IMR-90 (cell line): Measurements from ENCODE around the gene NPW. TPM values are rescaled to one million over a fixed set of nuclear protein-coding genes. Genes with fewer than 3 reads are reported as not detected.

Experiments
- ATAC-seq: fragments of 200-7000 bp; cut with Tn5 transposase; 2 replicates; pipeline ENCODE4 v1.9.1; 2020; ENCODE audit warnings: low read depth, mild to moderate bottlenecking, moderate library complexity
- BruUV-seq: library from RNA; stranded (reverse); fragments of 400-500 nt; replicated peaks from 2 replicates; lab custom pipeline; 2021; lab: Mats Ljungman, UMichigan
- CTCF ChIA-PET: fragments of 300-600 bp; formaldehyde crosslinking; extraction: SDS; loops from one replicate; lab custom pipeline; 2021; ENCODE audit warnings: antibody characterized with exemption; lab: Yijun Ruan, JAX
- POLR2A ChIA-PET: fragments of 300-600 bp; sonication (Branson Sonifier 250); formaldehyde crosslinking; loops from one replicate; lab custom pipeline; 2022; ENCODE audit warnings: antibody characterized with exemption; ENCODE audit not compliant: unreplicated experiment; lab: Charles Lee
- DNase-seq: peaks from one replicate; pipeline ENCODE4 v3.0.0; 2013
- H2AFZ ChIP-seq: replicated peaks from 2 replicates; pipeline ENCODE3; 2013; ENCODE audit warnings: low read length, mild to moderate bottlenecking; ENCODE audit not compliant: poor library complexity
- H2AK5ac ChIP-seq: 2 replicates; pipeline ENCODE4 v1.6.1; 2013; ENCODE audit warnings: low read depth, low read length, inconsistent platforms
- H2AK9ac ChIP-seq: replicated peaks from 2 replicates; pipeline ENCODE3; 2013; ENCODE audit warnings: mild to moderate bottlenecking, low read depth, low read length, moderate library complexity; ENCODE audit not compliant: poor library complexity
- H2BK120ac ChIP-seq: 2 replicates; pipeline ENCODE4 v1.6.1; 2013; ENCODE audit warnings: low read depth, low read length, inconsistent platforms
- H2BK15ac ChIP-seq: 3 replicates; pipeline ENCODE4 v1.6.1; 2013; ENCODE audit warnings: low read depth, low read length, inconsistent platforms
- H2BK20ac ChIP-seq: 2 replicates; pipeline ENCODE4 v1.6.1; 2013; ENCODE audit warnings: low read depth, mild to moderate bottlenecking, inconsistent platforms, low read length, moderate library complexity
- H2BK5ac ChIP-seq: 2 replicates; pipeline ENCODE4 v1.6.1; 2013; ENCODE audit warnings: mild to moderate bottlenecking, low read depth, low read length, inconsistent platforms; ENCODE audit not compliant: poor library complexity, severe bottlenecking
- H3K14ac ChIP-seq: replicated peaks from 2 replicates; pipeline ENCODE4 v1.6.1; 2013; ENCODE audit warnings: low read depth, low read length, inconsistent platforms
- H3K18ac ChIP-seq: 2 replicates; pipeline ENCODE4 v1.6.1; 2013; ENCODE audit warnings: low read depth, low read length, control low read depth
- H3K23ac ChIP-seq: 2 replicates; pipeline ENCODE4 v1.6.1; 2013; ENCODE audit warnings: low read depth, low read length, inconsistent platforms
- H3K27ac ChIP-seq: 2 replicates; pipeline ENCODE4 v1.5.1; 2013; ENCODE audit warnings: mild to moderate bottlenecking, control low read depth, low read length; ENCODE audit not compliant: insufficient read depth
- H3K27me3 ChIP-seq: 2 replicates; pipeline ENCODE4 v1.6.1; 2013; ENCODE audit warnings: low read length; ENCODE audit not compliant: control insufficient read depth, insufficient read depth
- H3K36me3 ChIP-seq: 2 replicates; pipeline ENCODE4 v1.6.1; 2013; ENCODE audit warnings: low read length, mixed read lengths; ENCODE audit not compliant: control insufficient read depth, insufficient read depth
- H3K4ac ChIP-seq: 2 replicates; pipeline ENCODE4 v1.6.1; 2013; ENCODE audit warnings: low read depth, low read length, inconsistent platforms
- H3K4me1 ChIP-seq: 2 replicates; pipeline ENCODE4 v1.6.1; 2013; ENCODE audit warnings: low read length, mixed read lengths; ENCODE audit not compliant: control insufficient read depth, insufficient read depth
- H3K4me2 ChIP-seq: 2 replicates; pipeline ENCODE4 v1.6.1; 2013; ENCODE audit warnings: low read depth, mild to moderate bottlenecking, control low read depth, low read length, moderate library complexity
- H3K4me3 ChIP-seq: 2 replicates; pipeline ENCODE4 v1.5.1; 2013; ENCODE audit warnings: low read depth, mild to moderate bottlenecking, control low read depth, low read length, moderate library complexity; ENCODE audit not compliant: insufficient read depth
- H3K56ac ChIP-seq: 2 replicates; pipeline ENCODE4 v1.6.1; 2013; ENCODE audit warnings: low read length, inconsistent platforms; ENCODE audit not compliant: insufficient read depth; ENCODE audit errors: extremely low read depth
- H3K79me1 ChIP-seq, 2 experiments: 2 replicates each; pipeline ENCODE4 v1.6.1; 2013; ENCODE audit warnings: low read length in 2 of 2, inconsistent platforms in 1 of 2, low read depth in 1 of 2
- H3K9ac ChIP-seq: 2 replicates; pipeline ENCODE4 v1.6.1; 2013; ENCODE audit warnings: low read depth, low read length, control low read depth
- H3K9me1 ChIP-seq: 2 replicates; pipeline ENCODE4 v1.6.1; 2013; ENCODE audit warnings: low read length, inconsistent platforms; ENCODE audit not compliant: insufficient read depth
- H3K9me3 ChIP-seq: 2 replicates; pipeline ENCODE4 v1.6.1; 2013; ENCODE audit warnings: low read length; ENCODE audit not compliant: control insufficient read depth, insufficient read depth
- H4K20me1 ChIP-seq: 2 replicates; pipeline ENCODE4 v1.6.1; 2013; ENCODE audit warnings: low read length, inconsistent platforms; ENCODE audit not compliant: insufficient read depth
- H4K5ac ChIP-seq: 2 replicates; pipeline ENCODE4 v1.6.1; 2013; ENCODE audit warnings: mild to moderate bottlenecking, low read depth, low read length, control low read depth
- H4K8ac ChIP-seq, 2 experiments: 2 replicates each; pipeline ENCODE4 v1.6.1; 2013; ENCODE audit warnings: low read depth in 2 of 2, low read length in 2 of 2, control low read depth in 1 of 2, inconsistent platforms in 1 of 2
- H4K91ac ChIP-seq: 2 replicates; pipeline ENCODE4 v1.6.1; 2013; ENCODE audit warnings: low read depth, low read length, inconsistent platforms; ENCODE audit not compliant: insufficient read depth
- CHD1 ChIP-seq: IDR thresholded peaks from 2 replicates; pipeline ENCODE4 v1.6.1; 2012; ENCODE audit warnings: low read depth, low read length, improper control_type of control experiment
- FOS ChIP-seq: fragments of 150-350 bp; IDR thresholded peaks from 2 replicates; pipeline ENCODE4 v1.6.1; 2016; ENCODE audit warnings: low read depth, low read length
- MAFK ChIP-seq: IDR thresholded peaks from 2 replicates; pipeline ENCODE4 v1.6.1; 2012; ENCODE audit warnings: low read depth, low read length, improper control_type of control experiment
- MAZ ChIP-seq: IDR thresholded peaks from 2 replicates; pipeline ENCODE4 v1.6.1; 2012; ENCODE audit warnings: low read depth, mild to moderate bottlenecking, low read length, improper control_type of control experiment, moderate library complexity, borderline replicate concordance
- MXI1 ChIP-seq: IDR thresholded peaks from 2 replicates; pipeline ENCODE4 v1.6.1; 2012; ENCODE audit warnings: low read depth, mild to moderate bottlenecking, low read length, moderate library complexity, borderline replicate concordance
- NFE2L2 ChIP-seq: fragments of 150-350 bp; IDR thresholded peaks from 2 replicates; pipeline ENCODE4 v1.6.1; 2016; ENCODE audit warnings: low read depth, mild to moderate bottlenecking, low read length
- POLR2A ChIP-seq: IDR thresholded peaks from 2 replicates; pipeline ENCODE4 v1.6.1; 2012; ENCODE audit warnings: mild to moderate bottlenecking, low read depth, low read length
- RAD21 ChIP-seq: IDR thresholded peaks from 2 replicates; pipeline ENCODE4 v1.6.1; 2012; ENCODE audit warnings: low read length, improper control_type of control experiment
- RCOR1 ChIP-seq: IDR thresholded peaks from 2 replicates; pipeline ENCODE4 v1.6.1; 2012; ENCODE audit warnings: mild to moderate bottlenecking, low read length, improper control_type of control experiment; ENCODE audit not compliant: insufficient replicate concordance
- RFX5 ChIP-seq: IDR thresholded peaks from 2 replicates; pipeline ENCODE4 v1.8.0; 2012; ENCODE audit warnings: low read depth, mild to moderate bottlenecking, low read length, moderate library complexity
- SMC3 ChIP-seq: fragments of 150-350 bp; IDR thresholded peaks from 2 replicates; pipeline ENCODE4 v1.6.1; 2016; ENCODE audit warnings: low read depth, mild to moderate bottlenecking, antibody characterized with exemption, low read length, moderate library complexity
- WGBS, 2 experiments: methylation state at CpG; one replicate each; pipeline versions ENCODE4 v1.1.5 to v1.1.7; 2013; ENCODE audit warnings: missing lambda C conversion rate in 2 of 2; ENCODE audit not compliant: insufficient read length in 1 of 2; ENCODE audit errors: extremely low coverage in 2 of 2; 5-methylcytosine and 5-hydroxymethylcytosine counted together
- dilution Hi-C: fragments of 300-500 bp; cut with HindIII; formaldehyde crosslinking; loops from one replicate; pipeline ENCODE4 v1.14.3; 2018; ENCODE audit warnings: low sequenced_read_pairs; ENCODE audit not compliant: unreplicated experiment
- in situ Hi-C: fragments of 300-500 bp; cut with MboI; formaldehyde crosslinking; loops from 3 replicates; pipeline ENCODE4 v1.14.3; 2019; ENCODE audit warnings: low sequenced_read_pairs, inconsistent platforms, mixed read lengths
- intact Hi-C: fragments of 100-400 bp; cut with micrococcal nuclease; formaldehyde crosslinking; loops from 2 replicates; pipeline ENCODE4 v1.10.0; 2022
- polyA plus RNA-seq, 3 experiments: library from polyadenylated mRNA; depleted of rRNA; stranded (reverse); fragments of >200 nt; gene quantifications; 2 replicates each; pipeline ENCODE4 v1.2.3, GENCODE V29; 2012; ENCODE audit warnings: low replicate concordance in 1 of 3
- total RNA-seq: library from RNA; depleted of rRNA; stranded (reverse); fragments of >200 nt; gene quantifications from 2 replicates; pipeline ENCODE4 v1.2.3, GENCODE V29; 2012
- TF ChIP-seq, protein P1 (sequence below): conservative IDR thresholded peaks from 2 replicates; pipeline ENCODE4 v1.5.1; 2012; ENCODE audit warnings: mild to moderate bottlenecking, low read depth, low read length, improper control_type of control experiment
- TF ChIP-seq, protein P2 (sequence below): fragments of 150-350 bp; IDR thresholded peaks from 2 replicates; pipeline ENCODE4 v1.6.1; 2016; ENCODE audit warnings: low read depth, mild to moderate bottlenecking, low read length, moderate library complexity, borderline replicate concordance

Gene NPW
- total and polyA plus RNA-seq, 2 of the 4 experiments (the other 2 are of a cell fraction), result 0.18 to 2.0 TPM

DNA sequence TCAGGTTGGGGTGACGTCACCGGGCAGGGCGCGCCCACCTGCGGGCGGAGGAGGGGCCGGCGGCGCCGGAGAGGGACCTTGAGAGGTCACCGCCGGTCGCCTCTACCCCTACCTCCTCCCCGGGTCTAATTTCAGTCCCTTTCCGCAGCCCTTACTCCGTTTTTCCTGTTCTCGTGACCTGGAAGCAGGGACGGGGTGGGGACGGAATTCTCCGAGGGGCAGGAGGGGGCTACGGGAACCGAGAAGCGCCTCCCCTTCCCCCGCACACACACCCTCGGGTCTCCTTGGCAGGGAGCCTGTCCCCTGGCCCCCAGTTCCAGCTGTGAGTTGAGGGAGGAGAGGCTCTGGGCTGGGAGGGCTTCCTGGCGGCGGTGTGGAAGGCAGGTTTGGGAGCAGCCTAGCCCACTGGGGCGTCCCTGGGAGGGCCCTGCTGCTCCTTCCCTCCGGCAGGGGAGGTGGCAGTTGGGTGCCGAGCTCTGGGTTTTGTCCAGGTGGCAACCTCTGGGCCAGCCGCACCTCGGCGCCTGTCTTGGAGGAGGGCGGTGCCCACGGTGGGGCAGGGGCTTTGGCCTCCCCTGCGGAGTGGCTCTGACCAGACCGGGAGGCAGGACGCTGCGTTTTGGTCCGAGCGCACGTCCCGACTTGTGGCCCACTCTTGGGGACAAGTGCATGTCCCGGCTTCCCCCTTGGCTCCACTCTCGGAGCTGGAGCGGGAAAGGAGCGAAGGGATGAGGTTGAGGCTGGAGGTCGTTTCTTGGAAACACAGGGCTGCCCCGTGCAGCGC lies 29.0 kb upstream of the NPW start:
- H3K4me2 ChIP-seq, result peak overlapping the region; percentile 89
- peak overlapping the region; percentile 70 for H2AK9ac ChIP-seq
- intact Hi-C loops, result no loop called here

More for the DNA sequence above, 29.0 kb upstream of the NPW start:
- Histone ChIP-seq H4K20me1 (no peaks in the 10 kb centered on the region), H4K91ac (no peak overlapping the region), H2BK15ac (no peak overlapping the region), H3K9me1 (peaks cover 19% of the 10 kb centered on the region), H3K79me1 (peaks cover 11 to 24% of the 10 kb centered on the region in 2 experiments; a peak in 3 of 4 replicates), H2BK20ac (no peak overlapping the region), H3K56ac (no peak overlapping the region), H4K8ac (no peak overlapping the region), H2AK5ac (peak overlapping the region; percentile 68), H3K27ac (no peak overlapping the region), H3K36me3 (peaks cover 13% of the 10 kb centered on the region), H3K9me3 (peaks cover 2% of the 10 kb centered on the region; the same call in 1 of the 2 replicates), H2AFZ (peak overlapping the region; percentile 84), H3K23ac (no peak overlapping the region), H3K27me3 (peaks cover 17% of the 10 kb centered on the region), H3K14ac (no peak overlapping the region), H2BK120ac (no peak overlapping the region), H3K4ac (peak overlapping the region; percentile 24; the same call in 1 of the 2 replicates), H3K18ac (no peak overlapping the region), H3K4me1 (peaks cover 13% of the 10 kb centered on the region), H2BK5ac (no peak overlapping the region), H4K5ac (0 out of 2 replicates have a peak overlapping the region, but pooled peaks have one; percentile 23), H3K9ac (no peak overlapping the region), H3K4me3 (peak overlapping the region; percentile 45; the same call in 1 of the 2 replicates)
- BruUV-seq, result no TSS peak
- DNase-seq (no peak), ATAC-seq (no peak)
- 21% methylated on average over 20 of the region's 50 CpGs; no CpG with 5 or more reads in 1 of the 2 experiments for WGBS, 2 experiments
- ChIA-PET POLR2A (no interaction called here), CTCF (interaction anchor here (1.1 kb wide), 1 partner anchor 13 kb away, joined by 3 read pairs; no protein-coding TSS in a partner anchor)
- TF ChIP-seq MXI1 (no peak), MAFK (no peak), NFE2L2 (no peak), POLR2A (no peak), RFX5 (no peak), MAZ (no peak), FOS (no peak), RAD21 (no peak), CHD1 (no peak), SMC3 (no peak), RCOR1 (no peak)
- TF ChIP-seq, protein P1, sequence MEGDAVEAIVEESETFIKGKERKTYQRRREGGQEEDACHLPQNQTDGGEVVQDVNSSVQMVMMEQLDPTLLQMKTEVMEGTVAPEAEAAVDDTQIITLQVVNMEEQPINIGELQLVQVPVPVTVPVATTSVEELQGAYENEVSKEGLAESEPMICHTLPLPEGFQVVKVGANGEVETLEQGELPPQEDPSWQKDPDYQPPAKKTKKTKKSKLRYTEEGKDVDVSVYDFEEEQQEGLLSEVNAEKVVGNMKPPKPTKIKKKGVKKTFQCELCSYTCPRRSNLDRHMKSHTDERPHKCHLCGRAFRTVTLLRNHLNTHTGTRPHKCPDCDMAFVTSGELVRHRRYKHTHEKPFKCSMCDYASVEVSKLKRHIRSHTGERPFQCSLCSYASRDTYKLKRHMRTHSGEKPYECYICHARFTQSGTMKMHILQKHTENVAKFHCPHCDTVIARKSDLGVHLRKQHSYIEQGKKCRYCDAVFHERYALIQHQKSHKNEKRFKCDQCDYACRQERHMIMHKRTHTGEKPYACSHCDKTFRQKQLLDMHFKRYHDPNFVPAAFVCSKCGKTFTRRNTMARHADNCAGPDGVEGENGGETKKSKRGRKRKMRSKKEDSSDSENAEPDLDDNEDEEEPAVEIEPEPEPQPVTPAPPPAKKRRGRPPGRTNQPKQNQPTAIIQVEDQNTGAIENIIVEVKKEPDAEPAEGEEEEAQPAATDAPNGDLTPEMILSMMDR, result no peak
- TF ChIP-seq, protein P2, sequence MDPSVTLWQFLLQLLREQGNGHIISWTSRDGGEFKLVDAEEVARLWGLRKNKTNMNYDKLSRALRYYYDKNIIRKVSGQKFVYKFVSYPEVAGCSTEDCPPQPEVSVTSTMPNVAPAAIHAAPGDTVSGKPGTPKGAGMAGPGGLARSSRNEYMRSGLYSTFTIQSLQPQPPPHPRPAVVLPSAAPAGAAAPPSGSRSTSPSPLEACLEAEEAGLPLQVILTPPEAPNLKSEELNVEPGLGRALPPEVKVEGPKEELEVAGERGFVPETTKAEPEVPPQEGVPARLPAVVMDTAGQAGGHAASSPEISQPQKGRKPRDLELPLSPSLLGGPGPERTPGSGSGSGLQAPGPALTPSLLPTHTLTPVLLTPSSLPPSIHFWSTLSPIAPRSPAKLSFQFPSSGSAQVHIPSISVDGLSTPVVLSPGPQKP, result no peak
- in situ Hi-C loops, result no loop called here
- dilution Hi-C loops, result no loop called here
